GM19468 (cell line): ENCODE results near the gene ZNF143.
"Not testable (repeated sequence)": the region's sequence is repeated elsewhere in the genome, so short reads cannot be mapped to it uniquely, and the experiment has no call there.

Experiments
- ATAC-seq: cut with Tn5 transposase; IDR thresholded peaks from one replicate; pipeline ENCODE4 v1.9.1; 2021; ENCODE audit warnings: mild to moderate bottlenecking, moderate library complexity, moderate number of reproducible peaks; ENCODE audit not compliant: unreplicated experiment; ENCODE audit errors: extremely low read depth

Gene ZNF143

DNA sequence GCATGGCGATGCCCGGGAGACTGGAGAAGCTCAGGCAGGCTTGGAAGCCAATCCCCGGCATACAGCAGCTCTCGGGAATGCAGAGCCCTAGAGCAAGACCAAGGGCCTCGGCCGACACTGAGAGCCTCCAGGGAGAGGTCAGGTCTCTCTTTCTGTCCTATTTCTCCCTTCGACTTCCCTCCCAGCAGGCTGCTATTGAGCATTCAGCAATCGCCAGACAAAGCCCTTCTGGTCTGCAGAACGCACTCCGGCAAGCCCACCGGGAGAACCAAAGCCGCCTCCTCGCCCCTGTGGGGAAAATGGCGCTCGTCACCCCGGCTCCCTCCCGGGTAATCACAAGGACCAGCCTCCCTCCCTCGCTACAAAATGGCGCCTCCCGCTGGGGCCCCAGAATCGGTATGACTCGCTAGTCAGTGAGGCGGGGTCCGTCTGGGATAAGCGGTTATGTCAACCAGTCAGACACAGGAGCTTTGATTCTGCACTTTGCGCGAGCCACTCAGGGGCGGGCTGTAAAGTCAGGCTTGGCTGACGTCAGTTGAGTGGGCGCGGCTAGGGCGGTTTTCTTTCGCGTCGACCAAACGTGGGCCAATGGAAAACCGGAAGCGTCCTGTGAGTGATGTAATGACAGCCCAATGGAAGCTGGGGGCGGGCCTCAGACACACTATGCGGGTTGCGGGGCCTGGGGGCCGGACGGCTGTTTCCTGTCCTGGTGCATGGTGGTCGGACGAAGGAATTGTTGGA is at the start of gene ZNF143:
Gene ZNF143 (plus strand): TSS at position 691 of the 741 bp plus-strand sequence. CDS start 10,297 bp downstream, outside the sequence.
- peak; percentile 91 for ATAC-seq

DNA sequence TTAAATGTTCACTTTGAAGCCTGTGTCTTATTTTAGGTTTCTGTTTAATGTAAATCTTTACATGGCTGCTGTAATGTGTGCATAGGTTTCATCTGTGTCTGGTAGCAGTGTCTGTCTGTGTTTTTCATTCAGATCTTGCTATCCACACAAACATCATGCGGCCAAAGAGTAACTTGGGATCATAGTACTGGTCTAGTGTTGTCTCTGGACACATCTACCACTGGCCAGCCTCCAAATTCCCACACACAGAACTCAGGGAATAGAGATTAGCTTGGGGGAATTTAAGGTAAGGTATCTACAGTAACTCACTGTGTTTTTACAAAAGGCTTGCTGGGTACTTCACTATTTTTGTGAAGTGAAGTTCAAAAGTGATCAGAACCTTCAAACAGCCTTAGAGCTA is 32.1 kb upstream of the ZNF143 start:
- ATAC-seq = no peak

DNA sequence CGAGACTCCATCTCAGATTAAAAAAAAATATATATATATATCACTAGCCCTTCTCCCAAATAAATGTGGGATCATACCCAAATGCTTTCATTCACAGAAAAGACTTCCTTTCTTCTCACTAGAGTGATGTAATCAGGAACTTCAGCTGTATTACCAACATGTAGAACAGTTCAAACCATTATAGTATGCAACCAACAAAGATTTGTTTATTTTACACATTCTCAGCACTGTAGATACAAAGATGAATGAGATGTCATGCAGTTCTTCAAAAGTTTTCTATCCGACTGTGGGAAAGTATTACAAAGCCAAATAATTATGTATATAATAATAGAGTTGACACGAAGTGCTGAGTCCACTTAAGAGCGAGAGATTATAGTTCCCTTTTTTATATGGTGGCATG is 22.2 kb upstream of the ZNF143 start:
- ATAC-seq = no peak

GRCh38 chr11:9446230-9446629 is 14.6 kb upstream of the ZNF143 start:
- no peak for ATAC-seq

DNA sequence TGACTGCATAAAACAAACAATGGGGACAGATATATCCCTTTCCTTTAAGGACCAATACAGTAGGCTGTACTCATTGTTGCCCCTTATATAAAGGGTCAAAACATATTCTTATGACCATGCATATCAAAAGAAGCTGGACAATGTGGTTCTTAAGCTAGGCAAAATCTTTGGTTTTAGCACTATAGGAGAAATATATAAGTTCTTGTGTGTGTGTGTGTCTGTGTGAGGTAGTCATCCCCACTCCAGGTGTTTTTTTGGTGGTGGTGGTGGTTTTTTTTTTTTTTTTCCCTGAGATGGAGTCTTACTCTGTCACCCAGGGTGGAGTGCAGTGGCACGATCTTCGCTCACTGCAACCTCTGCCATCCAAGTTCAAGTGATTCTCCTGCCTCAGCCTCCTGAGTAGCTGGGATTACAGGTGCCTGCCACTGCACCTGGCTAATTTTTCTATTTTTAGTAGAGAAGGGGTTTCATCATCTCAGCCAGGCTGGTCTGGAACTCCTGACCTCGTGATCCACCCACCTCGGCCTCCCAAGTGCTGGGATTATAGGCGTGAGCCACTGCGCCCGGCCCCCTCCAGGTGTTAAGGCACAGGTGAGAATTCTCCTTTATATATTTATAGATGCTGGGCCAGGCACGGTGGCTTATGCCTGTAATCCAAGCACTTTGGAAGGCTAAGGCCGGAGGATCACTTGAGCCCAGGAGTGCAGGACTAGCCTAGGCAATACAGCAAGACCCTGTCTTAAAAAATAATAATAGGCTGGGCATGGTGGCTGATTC is 12.0 kb upstream of the ZNF143 start:
- no peak for ATAC-seq

GRCh38 chr11:9452023-9452422 is 8.8 kb upstream of the ZNF143 start:
- ATAC-seq = not testable (repeated sequence)

GRCh38 chr11:9455722-9456121 is 5.1 kb upstream of the ZNF143 start:
- no peak for ATAC-seq

DNA sequence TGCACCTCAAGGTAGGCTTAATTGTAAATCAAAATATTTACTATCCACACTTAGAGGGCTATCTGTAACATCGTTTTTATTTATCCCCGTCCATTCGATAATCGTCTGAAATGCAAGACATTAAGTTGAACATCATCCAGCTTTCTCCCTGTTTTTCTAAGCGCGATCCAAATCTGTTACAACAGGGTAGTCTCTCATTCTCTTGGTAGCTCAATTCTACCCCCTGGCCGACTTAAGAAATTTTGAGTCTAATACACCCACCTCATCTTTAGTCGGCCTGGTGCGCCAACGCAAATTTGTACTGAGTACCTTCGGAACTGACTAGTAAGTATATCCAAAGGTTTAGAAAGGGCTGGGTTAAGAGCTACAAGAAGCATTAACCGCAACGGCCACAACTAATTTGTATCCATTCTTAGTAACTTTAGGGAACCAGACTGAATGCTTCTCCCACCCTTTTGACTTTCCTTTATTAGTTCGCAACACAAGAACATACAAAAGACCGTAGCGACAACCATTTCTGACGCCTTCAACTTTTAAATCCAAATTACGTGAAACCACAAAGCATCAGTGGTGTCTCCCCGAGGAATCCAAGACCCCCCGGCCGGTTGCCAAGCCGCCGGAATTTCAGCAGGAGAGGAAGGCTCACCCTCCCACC is 1.0 kb upstream of the ZNF143 start:
- no peak for ATAC-seq

DNA sequence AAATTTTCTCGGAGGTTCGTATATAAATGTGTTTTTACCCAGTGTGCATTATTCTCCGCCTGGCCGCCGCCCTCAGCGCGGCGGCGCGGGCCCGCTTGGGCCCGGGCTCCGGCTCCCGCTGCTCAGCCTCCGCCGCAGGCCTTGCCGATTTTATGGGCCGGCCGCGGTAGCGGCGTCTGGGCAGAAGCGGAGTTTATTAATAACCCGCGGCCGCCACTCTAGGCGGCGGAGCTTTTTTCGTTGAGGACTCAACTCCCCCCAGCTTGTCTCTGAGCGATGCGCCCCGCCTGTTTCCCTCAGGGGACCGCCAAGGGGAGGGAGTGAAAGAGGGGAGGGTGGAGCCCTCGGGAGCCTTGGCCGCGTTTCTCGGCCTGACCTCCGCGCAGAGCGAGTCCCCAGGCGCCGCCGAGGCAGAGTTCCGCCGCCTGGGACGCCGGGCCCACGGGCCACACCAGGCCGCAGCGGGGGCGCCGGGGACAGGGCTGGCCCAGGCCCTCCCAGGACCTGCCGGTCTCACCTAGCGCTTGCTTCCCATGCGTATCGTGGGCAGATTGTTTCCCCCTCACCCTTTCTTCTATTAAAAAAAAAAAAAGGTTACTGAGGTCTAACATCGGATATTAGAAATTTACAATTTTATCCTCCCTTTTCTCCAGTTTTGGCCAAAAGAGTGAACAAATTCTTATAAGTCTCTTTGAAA is 399 bp downstream of the ZNF143 start:
- peak; percentile 30 for ATAC-seq

DNA sequence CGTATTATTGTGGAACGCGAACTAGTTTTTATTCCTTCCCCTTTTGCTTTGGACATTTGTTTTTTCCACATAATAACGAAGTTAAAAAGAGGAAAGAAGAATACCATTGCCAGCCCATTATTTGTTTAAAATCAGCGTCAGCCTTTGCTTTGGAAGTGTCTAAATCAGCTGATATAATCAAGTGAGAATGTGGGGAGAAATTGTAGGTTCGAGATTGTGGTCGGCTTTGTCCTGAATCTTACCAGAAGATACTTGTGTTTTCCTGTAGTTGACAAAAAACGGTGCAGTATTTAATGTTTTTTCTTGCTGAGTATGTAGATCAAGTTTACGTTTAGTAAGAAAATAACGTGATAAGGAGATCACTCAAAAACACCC is 935 bp downstream of the ZNF143 start:
- no peak for ATAC-seq

DNA sequence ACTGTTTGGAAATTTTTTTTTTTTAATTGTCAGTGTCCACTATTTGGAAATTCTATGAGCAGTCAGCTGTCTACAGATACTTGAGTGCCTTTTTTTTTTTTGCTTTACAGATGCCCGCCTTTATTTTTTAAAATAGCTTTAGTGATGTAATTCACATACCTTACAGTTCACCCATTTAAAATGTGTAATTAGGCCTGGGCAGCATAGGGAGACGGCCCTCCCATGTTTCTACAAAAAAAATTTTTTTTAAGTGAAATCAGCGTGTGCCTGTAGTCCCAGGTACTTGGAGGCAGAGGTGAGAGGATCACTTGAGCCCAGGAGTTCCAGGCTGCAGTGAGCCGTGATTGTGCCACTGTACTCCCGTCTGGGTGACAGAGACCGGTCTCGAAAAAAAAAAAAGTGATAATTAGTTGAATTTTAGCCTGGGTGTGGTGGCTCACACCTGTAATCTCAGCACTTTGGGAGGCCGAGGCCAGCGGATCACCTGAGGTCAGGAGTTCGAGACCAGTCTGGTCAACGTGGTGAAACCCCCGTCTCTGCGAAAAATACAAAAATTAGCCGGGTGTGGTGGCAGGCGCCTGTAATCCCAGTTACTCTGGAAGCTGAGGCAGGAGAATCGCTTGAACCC is 1.5 kb downstream of the ZNF143 start:
- ATAC-seq = no peak

DNA sequence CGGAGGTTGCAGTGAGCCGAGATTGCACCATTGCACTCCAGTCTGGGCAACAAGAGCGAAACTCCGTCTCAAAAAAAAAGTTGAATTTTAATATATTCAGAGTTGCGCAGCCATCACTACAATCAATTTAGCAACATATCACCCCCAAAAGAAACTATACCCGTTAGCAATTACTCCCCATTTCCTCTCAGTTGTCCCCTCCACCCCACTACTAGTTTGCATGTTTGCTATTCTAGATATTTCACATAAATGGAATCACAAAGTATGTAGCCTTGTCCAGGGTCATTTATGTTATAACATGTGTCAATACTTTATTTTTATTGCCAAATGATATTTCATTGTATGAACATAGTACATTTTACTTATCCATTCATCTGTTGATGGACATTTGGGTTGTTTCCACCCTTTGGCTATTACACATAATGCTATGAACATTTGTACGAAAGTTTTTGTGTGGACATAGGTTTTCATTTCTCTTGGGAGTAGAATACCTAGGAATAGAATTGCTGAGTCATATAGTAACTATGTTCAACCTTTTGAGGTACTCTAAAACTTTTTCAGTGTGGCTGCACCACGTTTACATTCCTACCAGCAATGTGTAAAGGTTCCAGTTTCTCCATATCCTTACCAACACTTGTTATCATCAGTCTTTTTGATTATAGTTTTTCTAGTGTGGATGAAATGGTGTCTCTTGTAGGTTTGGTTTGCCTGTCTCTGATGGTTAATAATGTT is 2.2 kb downstream of the ZNF143 start:
- ATAC-seq = no peak

DNA sequence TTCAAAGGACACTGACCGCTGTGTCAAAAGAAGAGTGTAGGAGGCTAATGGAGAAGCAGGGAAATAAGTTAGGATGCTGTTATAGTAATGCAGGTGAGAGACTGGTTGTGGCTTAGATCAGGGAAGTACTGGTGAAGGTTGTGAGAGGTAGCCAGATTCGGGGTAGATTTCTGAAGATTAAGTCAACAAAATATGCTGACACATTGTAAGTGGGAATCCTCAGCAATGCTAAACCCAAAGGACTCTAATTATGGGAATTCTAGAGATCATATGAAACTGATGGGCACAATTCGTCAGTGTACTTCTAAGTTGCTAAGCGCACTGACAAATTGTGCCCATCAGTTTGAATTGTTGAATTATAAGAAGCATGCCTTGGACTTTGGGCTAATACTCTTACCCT is 10.0 kb downstream of the ZNF143 start:
- ATAC-seq = no peak

DNA sequence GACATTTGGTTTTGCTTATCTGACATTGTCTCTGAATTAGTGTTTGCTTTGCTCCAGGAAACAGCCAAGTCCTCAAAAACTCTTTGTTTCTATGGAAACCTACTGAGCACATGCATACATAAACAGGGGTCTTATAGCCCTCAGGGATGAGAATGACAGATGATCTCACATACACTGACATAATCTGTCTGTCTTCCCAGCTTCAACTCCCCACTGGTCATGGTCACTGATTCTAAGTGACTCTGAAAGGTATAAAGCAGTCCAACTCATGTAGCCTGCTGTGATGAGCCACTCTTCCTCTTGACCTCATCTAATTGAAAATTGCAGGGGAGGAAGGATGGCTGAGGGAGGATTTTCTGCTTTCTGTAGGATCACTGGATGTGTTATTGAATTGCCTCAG is 12.6 kb downstream of the ZNF143 start:
- ATAC-seq = no peak

DNA sequence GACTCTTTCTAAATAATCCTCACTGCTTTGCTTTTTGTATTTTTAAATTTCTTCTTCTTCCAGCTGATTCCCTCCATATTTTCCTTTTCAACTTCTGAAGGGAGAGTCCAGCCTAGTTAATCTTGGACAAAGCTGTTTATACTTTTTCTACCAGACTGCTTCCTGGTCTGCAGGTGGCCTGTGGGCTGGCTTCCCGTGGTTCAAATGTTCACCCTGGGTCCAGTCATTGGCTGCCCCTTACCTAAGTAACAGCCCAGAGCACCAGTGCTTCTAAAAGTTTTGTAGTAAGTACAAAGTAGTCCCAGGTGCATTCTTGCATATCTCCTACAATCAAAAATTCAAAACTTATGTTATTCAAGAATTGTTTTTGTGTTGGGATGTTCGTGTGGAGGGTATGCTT is 19.1 kb downstream of the ZNF143 start:
- ATAC-seq = no peak

GRCh38 chr11:9489080-9489765 is 28.4 kb downstream of the ZNF143 start:
- no peak for ATAC-seq

DNA sequence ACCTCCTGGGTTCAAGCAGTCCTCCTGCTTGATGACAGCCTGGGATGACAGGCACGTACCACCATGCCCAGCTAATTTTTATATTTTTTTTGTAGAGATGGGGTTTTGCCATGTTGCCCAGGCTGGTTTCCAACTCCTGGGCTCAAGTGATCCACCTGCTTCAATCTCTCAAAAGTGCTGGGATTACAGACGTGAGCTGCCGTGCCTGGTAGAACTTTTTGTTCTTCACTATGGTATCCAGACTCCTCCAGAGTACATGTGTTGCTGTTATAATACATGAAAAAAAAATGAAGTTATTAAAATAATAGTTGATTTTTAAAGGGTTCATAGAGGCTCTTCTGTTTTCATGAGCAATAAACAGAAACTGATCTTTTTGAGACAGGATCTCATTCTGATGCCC is 29.6 kb downstream of the ZNF143 start:
- no peak for ATAC-seq

DNA sequence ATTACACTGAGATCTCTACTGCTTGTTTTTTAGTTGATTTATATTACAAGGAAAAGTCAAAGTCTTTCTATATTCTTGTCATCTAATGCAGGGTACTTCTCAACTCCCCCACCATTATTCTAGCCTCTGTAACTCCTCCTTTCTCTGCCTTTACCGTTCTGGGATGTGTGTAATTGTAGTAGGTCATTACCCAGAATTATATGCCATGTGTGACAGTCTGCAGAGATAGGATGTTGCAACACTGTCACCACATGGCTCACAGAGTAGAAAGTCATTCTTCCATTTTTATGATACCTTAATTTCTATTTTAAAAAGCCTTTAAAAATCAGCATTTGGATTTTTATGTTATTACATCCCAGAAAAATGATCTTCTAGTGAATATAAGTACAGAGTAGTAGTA is 32.7 kb downstream of the ZNF143 start:
- ATAC-seq = no peak

DNA sequence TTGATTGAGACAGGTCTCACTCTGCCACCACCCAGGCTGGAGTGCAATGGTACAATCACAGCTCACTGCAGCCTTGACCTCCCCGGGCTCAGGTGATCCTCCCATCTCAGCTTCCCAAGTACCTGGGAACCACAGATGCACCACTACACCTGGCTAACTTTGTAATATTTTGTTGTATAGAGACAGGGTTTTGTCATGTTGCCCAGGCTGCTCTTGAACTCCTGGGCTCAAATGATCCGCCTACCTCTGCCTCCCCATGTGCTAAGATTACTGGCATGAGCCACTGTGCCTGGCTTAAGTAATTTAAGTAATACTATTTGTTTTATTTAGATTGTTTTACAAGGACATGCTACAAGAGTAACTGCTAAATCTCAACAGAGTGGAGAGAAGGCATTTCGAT is 33.5 kb downstream of the ZNF143 start:
- ATAC-seq = no peak
